ENCODE data around the gene SPRR3. TPM values are rescaled to one million over a fixed set of nuclear protein-coding genes. Genes with fewer than 3 reads are reported as not detected.
A peak's percentile ranks its signal among the peaks of the same experiment; 100 is the strongest.

SPRR3 gene
- total RNA-seq, 1 donor, result not detected

DNA sequence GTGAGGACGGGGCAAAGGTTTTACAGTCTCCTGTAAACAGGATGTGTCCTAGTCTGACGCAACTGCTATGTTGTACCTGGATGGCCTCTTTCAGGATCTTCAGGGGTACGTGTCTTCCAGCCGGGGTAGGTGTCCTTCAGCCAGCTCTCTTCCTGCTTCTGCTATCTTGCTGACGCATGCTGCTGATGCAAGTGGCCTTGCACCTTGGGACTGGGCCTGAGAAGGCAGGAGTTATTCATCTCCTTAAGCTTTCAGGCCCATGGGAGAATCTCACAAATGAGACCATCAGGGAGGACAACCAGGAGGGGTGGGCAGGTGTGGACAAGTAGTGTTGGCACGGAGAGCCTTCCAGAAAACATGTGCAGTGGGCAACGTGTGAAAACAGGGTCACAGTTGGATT, 21.6 kb downstream of the SPRR3 start:
- H3K4me3 ChIP-seq (ENCODE audit: low read depth, low read length), result no peak overlapping the region
- DNase-seq (ENCODE audit: low read depth), result no peak
- TF ChIP-seq, protein P1, sequence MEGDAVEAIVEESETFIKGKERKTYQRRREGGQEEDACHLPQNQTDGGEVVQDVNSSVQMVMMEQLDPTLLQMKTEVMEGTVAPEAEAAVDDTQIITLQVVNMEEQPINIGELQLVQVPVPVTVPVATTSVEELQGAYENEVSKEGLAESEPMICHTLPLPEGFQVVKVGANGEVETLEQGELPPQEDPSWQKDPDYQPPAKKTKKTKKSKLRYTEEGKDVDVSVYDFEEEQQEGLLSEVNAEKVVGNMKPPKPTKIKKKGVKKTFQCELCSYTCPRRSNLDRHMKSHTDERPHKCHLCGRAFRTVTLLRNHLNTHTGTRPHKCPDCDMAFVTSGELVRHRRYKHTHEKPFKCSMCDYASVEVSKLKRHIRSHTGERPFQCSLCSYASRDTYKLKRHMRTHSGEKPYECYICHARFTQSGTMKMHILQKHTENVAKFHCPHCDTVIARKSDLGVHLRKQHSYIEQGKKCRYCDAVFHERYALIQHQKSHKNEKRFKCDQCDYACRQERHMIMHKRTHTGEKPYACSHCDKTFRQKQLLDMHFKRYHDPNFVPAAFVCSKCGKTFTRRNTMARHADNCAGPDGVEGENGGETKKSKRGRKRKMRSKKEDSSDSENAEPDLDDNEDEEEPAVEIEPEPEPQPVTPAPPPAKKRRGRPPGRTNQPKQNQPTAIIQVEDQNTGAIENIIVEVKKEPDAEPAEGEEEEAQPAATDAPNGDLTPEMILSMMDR (IDR thresholded peaks at IDR 0.05; ENCODE audit: insufficient read depth, low read depth, low read length), result no peak

DNA sequence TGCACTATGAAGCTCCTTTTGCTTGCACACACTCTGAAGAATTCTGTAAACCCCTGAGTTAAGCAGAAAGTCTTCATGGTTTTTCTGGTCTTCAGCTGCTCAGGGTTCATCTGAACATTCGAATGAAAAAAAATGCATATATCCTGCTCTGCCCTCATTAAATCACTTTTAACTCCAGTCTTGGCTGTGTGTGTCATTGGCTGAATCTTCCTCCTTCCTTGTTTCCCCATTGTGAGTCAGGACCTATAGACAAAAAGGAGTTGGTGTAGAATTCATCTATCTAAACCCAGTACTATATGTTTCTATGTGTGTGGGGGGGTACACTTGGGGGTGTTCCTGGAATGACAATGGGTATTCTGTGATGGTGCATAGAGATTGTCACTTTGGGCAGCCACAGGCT, 22.9 kb downstream of the SPRR3 start:
- H3K4me3 ChIP-seq (ENCODE audit: low read depth, low read length), result no peak overlapping the region
- TF ChIP-seq, protein P1 (IDR thresholded peaks at IDR 0.05; ENCODE audit: insufficient read depth, low read depth, low read length), result no peak
- no peak for DNase-seq (ENCODE audit: low read depth)

DNA sequence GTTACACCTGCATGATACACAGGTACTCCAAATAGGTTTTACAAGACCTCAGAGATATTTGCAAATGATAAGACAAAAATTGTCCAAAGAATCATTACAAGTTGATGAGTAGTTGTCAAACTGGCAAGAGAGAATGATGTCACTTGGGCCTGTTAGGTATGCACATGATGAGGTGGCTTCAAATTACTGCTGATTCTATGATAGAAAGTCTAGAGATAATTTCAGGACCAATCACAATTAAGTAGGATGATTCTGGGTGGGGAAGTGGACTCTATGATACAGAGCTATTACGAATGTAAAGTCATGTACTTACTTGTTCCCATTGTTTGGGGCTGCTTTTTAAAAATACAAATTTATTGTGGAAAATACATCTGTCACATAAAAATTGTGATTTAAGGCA, 24.2 kb downstream of the SPRR3 start:
- TF ChIP-seq, protein P1 (IDR thresholded peaks at IDR 0.05; ENCODE audit: insufficient read depth, low read depth, low read length), result no peak
- no peak for DNase-seq (ENCODE audit: low read depth)
- no peak overlapping the region for H3K4me3 ChIP-seq (ENCODE audit: low read depth, low read length)

- no peak overlapping the region for H3K4me3 ChIP-seq (ENCODE audit: low read depth, low read length)
- TF ChIP-seq, protein P1 (IDR thresholded peaks at IDR 0.05; ENCODE audit: insufficient read depth, low read depth, low read length), result no peak
- DNase-seq (ENCODE audit: low read depth), result no peak
Observed at GRCh38 chr1:153028766-153029165, 27.2 kb downstream of the SPRR3 start.

DNA sequence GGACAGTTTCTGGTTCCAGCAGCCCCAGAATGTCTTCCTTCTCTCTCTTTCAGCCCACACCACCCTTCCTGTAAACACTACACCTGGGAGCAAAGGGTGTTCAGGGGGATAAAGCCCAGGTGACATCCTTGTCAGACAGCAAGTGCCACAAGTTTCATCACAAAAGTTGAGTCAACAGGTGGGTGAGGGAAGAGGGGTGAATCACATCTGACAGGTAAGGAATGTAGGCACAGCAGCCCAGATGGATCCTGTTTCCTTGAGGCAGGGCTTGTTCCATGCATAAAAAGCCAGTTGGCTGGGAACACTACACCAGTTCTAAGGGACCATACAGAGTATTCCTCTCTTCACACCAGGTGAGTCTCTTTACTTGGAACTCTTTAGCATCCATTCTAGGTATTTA, 29.3 kb downstream of the SPRR3 start, which contains the start of gene SPRR1B:
Gene SPRR1B (plus strand): TSS at position 309 of the 400 bp plus-strand sequence. CDS start 1,143 bp downstream, outside the sequence.
- DNase-seq (ENCODE audit: low read depth), result no peak
- H3K4me3 ChIP-seq (ENCODE audit: low read depth, low read length), result no peak within 1 kb of the TSS
- TF ChIP-seq, protein P1 (IDR thresholded peaks at IDR 0.05; ENCODE audit: insufficient read depth, low read depth, low read length), result no peak

GRCh38 chr1:153032073-153032472, 30.5 kb downstream of the SPRR3 start:
- TF ChIP-seq, protein P1 (IDR thresholded peaks at IDR 0.05; ENCODE audit: insufficient read depth, low read depth, low read length), result no peak
- no peak for DNase-seq (ENCODE audit: low read depth)
- H3K4me3 ChIP-seq (ENCODE audit: low read depth, low read length), result no peak overlapping the region

DNA sequence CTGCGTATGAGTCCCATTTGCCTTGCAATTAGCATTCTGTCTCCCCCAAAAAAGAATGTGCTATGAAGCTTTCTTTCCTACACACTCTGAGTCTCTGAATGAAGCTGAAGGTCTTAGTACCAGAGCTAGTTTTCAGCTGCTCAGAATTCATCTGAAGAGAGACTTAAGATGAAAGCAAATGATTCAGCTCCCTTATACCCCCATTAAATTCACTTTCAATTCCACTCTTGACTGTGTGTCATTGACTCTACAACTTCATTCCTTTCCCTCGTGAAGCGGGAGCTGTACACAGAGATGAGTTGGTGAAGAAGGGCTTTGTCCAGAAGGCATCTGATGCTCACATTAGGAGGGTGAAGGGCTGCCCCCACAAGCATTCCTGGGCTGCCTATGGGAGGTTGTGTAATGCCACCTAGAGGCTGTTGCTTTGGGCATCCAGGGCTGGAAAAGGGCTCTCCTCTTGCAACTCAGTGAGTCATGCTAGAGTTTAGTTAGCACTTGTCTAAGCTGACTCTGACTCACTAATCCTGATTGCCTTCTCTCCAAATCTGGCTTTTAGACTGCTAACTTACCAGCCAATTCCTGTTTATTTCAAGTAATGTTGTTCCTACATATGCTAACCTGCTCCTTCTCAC, 31.2 kb downstream of the SPRR3 start:
- peak; percentile 1 for DNase-seq (ENCODE audit: low read depth)
- TF ChIP-seq, protein P1 (IDR thresholded peaks at IDR 0.05; ENCODE audit: insufficient read depth, low read depth, low read length), result no peak
- H3K4me3 ChIP-seq (ENCODE audit: low read depth, low read length), result no peak overlapping the region
